Astrocyte (in vitro differentiated cells and primary cell): ENCODE measurements around the gene GAL3ST1.

Experiments used
- CTCF ChIP-seq: IDR thresholded peaks from 2 replicates; pipeline ENCODE4 v1.5.1; 2011; ENCODE audit warnings: low read depth, mild to moderate bottlenecking, inconsistent platforms, low read length, moderate library complexity; ENCODE audit not compliant: insufficient read depth
- EZH2 ChIP-seq: IDR thresholded peaks from 2 replicates; pipeline ENCODE4 v1.6.1; 2012; ENCODE audit warnings: mild to moderate bottlenecking, low read length, inconsistent platforms; ENCODE audit not compliant: insufficient read depth

GRCh38 chr22:30552719-30553118 is 21.7 kb downstream of the GAL3ST1 start:
- TF ChIP-seq CTCF (no peak), EZH2 (no peak)
